Gastroesophageal sphincter (tissue), 3 donors: ENCODE data around the gene SLC4A1AP.

Source experiments
- CTCF ChIP-seq, 4 experiments: fragments of 200-600 bp in 2 of 4; fragments of 450-650 bp in 2 of 4; sonication (generic) in 1 of 4; IDR thresholded peaks; one replicate each; pipeline ENCODE4 v1.5.1; 2017 to 2019; ENCODE audit warnings: antibody characterized with exemption in 4 of 4, mild to moderate bottlenecking in 2 of 4, moderate library complexity in 2 of 4
- EP300 ChIP-seq: sonication (generic); formaldehyde crosslinking; IDR thresholded peaks from one replicate; pipeline ENCODE4 v1.6.1; 2017; ENCODE audit warnings: antibody characterized with exemption, mild to moderate bottlenecking
- POLR2A ChIP-seq, 2 donors: fragments of 450-650 bp; IDR thresholded peaks; one replicate each; pipeline ENCODE4 v1.6.1; 2017; ENCODE audit warnings: antibody characterized with exemption in 2 of 2, mild to moderate bottlenecking in 2 of 2, moderate library complexity in 1 of 2
- POLR2AphosphoS5 ChIP-seq: sonication (generic); formaldehyde crosslinking; IDR thresholded peaks from one replicate; pipeline ENCODE4 v1.6.1; 2017; ENCODE audit warnings: antibody characterized with exemption

- TF ChIP-seq CTCF (IDR thresholded peaks at IDR 0.05), result no peak
- TF ChIP-seq EP300, result no peak
- TF ChIP-seq POLR2A (IDR thresholded peaks at IDR 0.05), result no peak
- TF ChIP-seq POLR2AphosphoS5, result no peak
Observed at GRCh38 chr2:27653397-27653796, 10.3 kb upstream of the SLC4A1AP start.
